ENCODE measurements around the gene IER3. TPM values are rescaled to one million over a fixed set of nuclear protein-coding genes. Genes with fewer than 3 reads are reported as not detected.
A peak's percentile ranks its signal among the peaks of the same experiment; 100 is the strongest.

Gene IER3
- total and polyA plus RNA-seq, 4 donors, result 1.3 to 8.1 (median 6.7) TPM

DNA sequence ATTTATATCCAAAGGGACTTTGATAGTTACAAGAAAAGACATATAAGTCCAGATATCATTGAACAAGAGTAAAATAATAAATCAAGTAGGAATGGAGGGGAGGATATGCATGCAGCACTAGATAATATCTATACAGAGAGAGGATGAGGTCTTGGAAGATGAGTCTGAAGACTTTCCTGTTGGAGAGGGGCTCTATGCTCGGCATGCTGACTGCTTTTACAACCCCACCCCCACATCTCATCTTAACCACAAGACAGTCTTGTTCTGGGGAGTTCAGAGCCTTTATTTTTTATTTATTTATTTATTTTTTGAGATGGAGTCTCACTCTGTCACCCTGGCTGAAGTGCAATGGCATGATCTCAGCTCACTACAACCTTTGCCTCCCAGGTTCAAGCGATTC, 48.4 kb upstream of the IER3 start:
- H3K27ac ChIP-seq (ENCODE audit: low read depth in 1 of 2, low read length in 2 of 2), result no peak overlapping the region
- H3K9me3 ChIP-seq (ENCODE audit: control insufficient read depth in 4 of 4, low read length in 3 of 4), result no peaks in the 10 kb centered on the region
- 86% methylated on average over 2 of the region's 2 CpGs for WGBS
- TF ChIP-seq RAD21 (IDR thresholded peaks at IDR 0.05) (no peak), EGR1 (IDR thresholded peaks at IDR 0.05; ENCODE audit: low read depth in 2 of 2) (no peak), RXRA (IDR thresholded peaks at IDR 0.05) (no peak), HNF4A (conservative IDR thresholded peaks at IDR 0.05) (no peak), FOXA2 (IDR thresholded peaks at IDR 0.05) (no peak), HNF4G (IDR thresholded peaks at IDR 0.05) (no peak), TAF1 (conservative IDR thresholded peaks at IDR 0.05) (no peak)
- H3K36me3 ChIP-seq (ENCODE audit: control insufficient read depth in 4 of 4, insufficient read depth in 3 of 4, low read depth in 1 of 4, low read length in 3 of 4), result no peaks in the 10 kb centered on the region
- DNase-seq (ENCODE audit: low spot score), result no peak
- no peaks in the 10 kb centered on the region for H3K27me3 ChIP-seq (ENCODE audit: control insufficient read depth in 4 of 4, insufficient read depth in 4 of 4, low read length in 3 of 4)
- H3K4me3 ChIP-seq (ENCODE audit: low read depth in 1 of 3, low read length in 3 of 3), result no peak overlapping the region
- no peak overlapping the region for H3K9ac ChIP-seq (ENCODE audit: low read depth in 1 of 2, low read length in 2 of 2)
- no peaks in the 10 kb centered on the region for H3K4me1 ChIP-seq (ENCODE audit: control insufficient read depth in 4 of 4, insufficient read depth in 4 of 4, low read length in 3 of 4)

DNA sequence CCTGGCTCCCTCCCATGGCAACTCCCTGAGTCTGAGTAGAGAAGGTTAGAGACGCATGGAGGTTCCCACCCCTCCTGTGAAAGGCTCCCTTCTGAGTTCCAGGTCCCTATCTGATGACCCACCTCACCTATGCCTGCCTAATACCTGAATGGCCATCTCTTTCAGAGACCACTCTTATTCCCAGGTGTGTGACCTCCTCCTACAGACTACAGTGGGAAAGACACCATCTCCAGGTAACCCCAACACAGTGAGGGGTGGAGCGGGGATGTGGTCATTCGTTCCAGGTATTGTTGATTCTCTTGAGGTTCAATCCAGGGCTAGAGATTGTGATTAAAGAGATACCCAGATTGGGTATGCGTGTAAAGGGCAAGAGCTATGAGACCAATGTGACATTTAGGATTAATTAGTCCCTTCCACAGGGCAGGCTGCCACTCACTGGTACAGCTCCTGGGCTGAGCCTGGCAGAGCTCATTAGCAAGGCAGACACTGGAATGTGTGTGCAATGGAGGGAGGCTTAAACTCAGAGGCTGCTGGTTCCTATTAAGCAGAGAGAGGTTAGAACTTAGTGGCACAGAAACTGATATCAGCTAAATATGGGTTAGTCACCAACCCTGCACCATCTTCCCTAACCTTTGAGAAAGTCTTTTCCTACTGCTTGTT, 46.5 kb upstream of the IER3 start:
- no peak for DNase-seq (ENCODE audit: low spot score)
- 95% methylated on average over 4 of the region's 4 CpGs for whole genome bisulfite sequencing
- Histone ChIP-seq H3K4me3 (ENCODE audit: low read depth in 1 of 3, low read length in 3 of 3) (no peak overlapping the region), H3K9me3 (ENCODE audit: control insufficient read depth in 4 of 4, low read length in 3 of 4) (no peaks in the 10 kb centered on the region), H3K36me3 (ENCODE audit: control insufficient read depth in 4 of 4, insufficient read depth in 3 of 4, low read depth in 1 of 4, low read length in 3 of 4) (no peaks in the 10 kb centered on the region), H3K27ac (ENCODE audit: low read depth in 1 of 2, low read length in 2 of 2) (no peak overlapping the region), H3K27me3 (ENCODE audit: control insufficient read depth in 4 of 4, insufficient read depth in 4 of 4, low read length in 3 of 4) (no peaks in the 10 kb centered on the region), H3K4me1 (ENCODE audit: control insufficient read depth in 4 of 4, insufficient read depth in 4 of 4, low read length in 3 of 4) (no peaks in the 10 kb centered on the region), H3K9ac (ENCODE audit: low read depth in 1 of 2, low read length in 2 of 2) (no peak overlapping the region)
- TF ChIP-seq FOXA2 (IDR thresholded peaks at IDR 0.05) (no peak), TAF1 (conservative IDR thresholded peaks at IDR 0.05) (no peak)
- TF ChIP-seq, protein P1, sequence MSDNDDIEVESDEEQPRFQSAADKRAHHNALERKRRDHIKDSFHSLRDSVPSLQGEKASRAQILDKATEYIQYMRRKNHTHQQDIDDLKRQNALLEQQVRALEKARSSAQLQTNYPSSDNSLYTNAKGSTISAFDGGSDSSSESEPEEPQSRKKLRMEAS (IDR thresholded peaks at IDR 0.05), result no peak

DNA sequence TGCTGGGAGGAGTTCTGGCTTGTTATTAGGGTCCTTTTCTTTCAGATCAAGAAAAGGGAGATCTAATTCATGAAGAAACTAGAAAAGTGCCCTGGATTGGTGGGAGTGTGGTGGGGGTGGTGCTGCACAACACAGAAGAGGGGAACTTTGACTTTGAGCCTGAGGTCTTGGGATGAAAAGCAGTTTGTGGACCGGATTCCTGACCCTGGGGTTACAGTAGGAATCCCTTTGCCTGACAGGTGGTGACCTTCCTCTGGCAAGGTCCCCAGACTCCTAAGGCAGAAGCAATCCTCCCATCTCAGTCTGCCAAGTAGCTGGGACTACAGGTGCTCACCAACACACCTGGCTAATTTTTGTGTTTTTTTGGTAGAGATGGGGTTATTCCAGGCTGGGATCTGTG, 45.3 kb upstream of the IER3 start:
- Histone ChIP-seq H3K9ac (ENCODE audit: low read depth in 1 of 2, low read length in 2 of 2) (no peak overlapping the region), H3K4me3 (ENCODE audit: low read depth in 1 of 3, low read length in 3 of 3) (no peak overlapping the region), H3K27ac (ENCODE audit: low read depth in 1 of 2, low read length in 2 of 2) (no peak overlapping the region), H3K4me1 (ENCODE audit: control insufficient read depth in 4 of 4, insufficient read depth in 4 of 4, low read length in 3 of 4) (no peaks in the 10 kb centered on the region), H3K36me3 (ENCODE audit: control insufficient read depth in 4 of 4, insufficient read depth in 3 of 4, low read depth in 1 of 4, low read length in 3 of 4) (no peaks in the 10 kb centered on the region), H3K27me3 (ENCODE audit: control insufficient read depth in 4 of 4, insufficient read depth in 4 of 4, low read length in 3 of 4) (no peaks in the 10 kb centered on the region), H3K9me3 (ENCODE audit: control insufficient read depth in 4 of 4, low read length in 3 of 4) (no peaks in the 10 kb centered on the region)
- WGBS, result 19% methylated on average over 1 of the region's 1 CpG
- peak in 1 of 2 donors; percentile 18 for TF ChIP-seq HNF4A (conservative IDR thresholded peaks at IDR 0.05)
- TF ChIP-seq, protein P2, sequence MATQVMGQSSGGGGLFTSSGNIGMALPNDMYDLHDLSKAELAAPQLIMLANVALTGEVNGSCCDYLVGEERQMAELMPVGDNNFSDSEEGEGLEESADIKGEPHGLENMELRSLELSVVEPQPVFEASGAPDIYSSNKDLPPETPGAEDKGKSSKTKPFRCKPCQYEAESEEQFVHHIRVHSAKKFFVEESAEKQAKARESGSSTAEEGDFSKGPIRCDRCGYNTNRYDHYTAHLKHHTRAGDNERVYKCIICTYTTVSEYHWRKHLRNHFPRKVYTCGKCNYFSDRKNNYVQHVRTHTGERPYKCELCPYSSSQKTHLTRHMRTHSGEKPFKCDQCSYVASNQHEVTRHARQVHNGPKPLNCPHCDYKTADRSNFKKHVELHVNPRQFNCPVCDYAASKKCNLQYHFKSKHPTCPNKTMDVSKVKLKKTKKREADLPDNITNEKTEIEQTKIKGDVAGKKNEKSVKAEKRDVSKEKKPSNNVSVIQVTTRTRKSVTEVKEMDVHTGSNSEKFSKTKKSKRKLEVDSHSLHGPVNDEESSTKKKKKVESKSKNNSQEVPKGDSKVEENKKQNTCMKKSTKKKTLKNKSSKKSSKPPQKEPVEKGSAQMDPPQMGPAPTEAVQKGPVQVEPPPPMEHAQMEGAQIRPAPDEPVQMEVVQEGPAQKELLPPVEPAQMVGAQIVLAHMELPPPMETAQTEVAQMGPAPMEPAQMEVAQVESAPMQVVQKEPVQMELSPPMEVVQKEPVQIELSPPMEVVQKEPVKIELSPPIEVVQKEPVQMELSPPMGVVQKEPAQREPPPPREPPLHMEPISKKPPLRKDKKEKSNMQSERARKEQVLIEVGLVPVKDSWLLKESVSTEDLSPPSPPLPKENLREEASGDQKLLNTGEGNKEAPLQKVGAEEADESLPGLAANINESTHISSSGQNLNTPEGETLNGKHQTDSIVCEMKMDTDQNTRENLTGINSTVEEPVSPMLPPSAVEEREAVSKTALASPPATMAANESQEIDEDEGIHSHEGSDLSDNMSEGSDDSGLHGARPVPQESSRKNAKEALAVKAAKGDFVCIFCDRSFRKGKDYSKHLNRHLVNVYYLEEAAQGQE (IDR thresholded peaks at IDR 0.05), result no peak
- DNase-seq (ENCODE audit: low spot score), result no peak

DNA sequence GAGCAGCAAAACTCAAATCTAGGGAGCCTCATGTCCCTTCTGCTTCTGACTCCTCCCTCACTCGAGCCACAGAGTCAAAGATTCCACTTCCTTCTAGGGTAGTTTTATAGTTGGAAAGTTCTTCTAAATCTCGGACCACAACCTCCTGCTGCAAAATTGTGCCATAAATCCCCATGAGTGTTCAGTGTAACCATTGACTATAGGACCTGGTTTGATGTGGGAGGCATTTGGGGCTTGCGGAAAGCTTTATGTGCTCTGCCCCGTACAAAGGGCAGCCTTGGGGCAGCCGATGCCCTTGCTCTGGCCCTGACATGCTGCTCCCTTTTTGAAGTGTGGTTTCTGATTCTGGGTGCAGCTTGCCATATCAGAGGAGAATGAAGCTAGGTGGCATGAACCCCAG, 43.6 kb upstream of the IER3 start:
- Histone ChIP-seq H3K9ac (ENCODE audit: low read depth in 1 of 2, low read length in 2 of 2) (no peak overlapping the region), H3K27ac (ENCODE audit: low read depth in 1 of 2, low read length in 2 of 2) (no peak overlapping the region), H3K9me3 (ENCODE audit: control insufficient read depth in 4 of 4, low read length in 3 of 4) (no peaks in the 10 kb centered on the region), H3K36me3 (ENCODE audit: control insufficient read depth in 4 of 4, insufficient read depth in 3 of 4, low read depth in 1 of 4, low read length in 3 of 4) (no peaks in the 10 kb centered on the region), H3K27me3 (ENCODE audit: control insufficient read depth in 4 of 4, insufficient read depth in 4 of 4, low read length in 3 of 4) (no peaks in the 10 kb centered on the region), H3K4me1 (ENCODE audit: control insufficient read depth in 4 of 4, insufficient read depth in 4 of 4, low read length in 3 of 4) (peaks cover 0 to 3% (median 1%) of the 10 kb centered on the region in 4 donors), H3K4me3 (ENCODE audit: low read depth in 1 of 3, low read length in 3 of 3) (no peak overlapping the region)
- DNase-seq (ENCODE audit: low spot score), result no peak
- TF ChIP-seq, protein P2 (IDR thresholded peaks at IDR 0.05), result no peak
- TF ChIP-seq HNF4G (IDR thresholded peaks at IDR 0.05) (no peak), FOXA1 (IDR thresholded peaks at IDR 0.05) (no peak), SP1 (IDR thresholded peaks at IDR 0.05) (peak; percentile 41), HNF4A (conservative IDR thresholded peaks at IDR 0.05) (peak; percentile 28 to 59), YY1 (IDR thresholded peaks at IDR 0.05) (no peak)
- TF ChIP-seq, protein P3, sequence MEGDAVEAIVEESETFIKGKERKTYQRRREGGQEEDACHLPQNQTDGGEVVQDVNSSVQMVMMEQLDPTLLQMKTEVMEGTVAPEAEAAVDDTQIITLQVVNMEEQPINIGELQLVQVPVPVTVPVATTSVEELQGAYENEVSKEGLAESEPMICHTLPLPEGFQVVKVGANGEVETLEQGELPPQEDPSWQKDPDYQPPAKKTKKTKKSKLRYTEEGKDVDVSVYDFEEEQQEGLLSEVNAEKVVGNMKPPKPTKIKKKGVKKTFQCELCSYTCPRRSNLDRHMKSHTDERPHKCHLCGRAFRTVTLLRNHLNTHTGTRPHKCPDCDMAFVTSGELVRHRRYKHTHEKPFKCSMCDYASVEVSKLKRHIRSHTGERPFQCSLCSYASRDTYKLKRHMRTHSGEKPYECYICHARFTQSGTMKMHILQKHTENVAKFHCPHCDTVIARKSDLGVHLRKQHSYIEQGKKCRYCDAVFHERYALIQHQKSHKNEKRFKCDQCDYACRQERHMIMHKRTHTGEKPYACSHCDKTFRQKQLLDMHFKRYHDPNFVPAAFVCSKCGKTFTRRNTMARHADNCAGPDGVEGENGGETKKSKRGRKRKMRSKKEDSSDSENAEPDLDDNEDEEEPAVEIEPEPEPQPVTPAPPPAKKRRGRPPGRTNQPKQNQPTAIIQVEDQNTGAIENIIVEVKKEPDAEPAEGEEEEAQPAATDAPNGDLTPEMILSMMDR (IDR thresholded peaks at IDR 0.05; ENCODE audit: low read depth, low read length, missing input control), result no peak
- TF ChIP-seq, protein P1 (IDR thresholded peaks at IDR 0.05), result no peak
- 49% methylated on average over 5 of the region's 5 CpGs for WGBS

Measured in liver (tissue), 9 donors.